Mammary epithelial cell (primary cell): ENCODE measurements around the gene MUTYH.

ENCODE experiments used
- EZH2 ChIP-seq: IDR thresholded peaks from 2 replicates; pipeline ENCODE4 v1.6.1; 2012; ENCODE audit warnings: low read length, inconsistent platforms, borderline replicate concordance
- TF ChIP-seq, protein P1 (sequence below), 2 donors: IDR thresholded peaks in 1 of 2; conservative IDR thresholded peaks in 1 of 2; 2 replicates each; pipeline ENCODE4 v1.5.1; 2011 to 2012; ENCODE audit warnings: inconsistent platforms in 2 of 2, low read length in 2 of 2, mild to moderate bottlenecking in 2 of 2, control low read depth in 1 of 2, low read depth in 1 of 2; ENCODE audit not compliant: insufficient read depth in 1 of 2; ENCODE audit errors: extremely low read depth in 1 of 2

DNA sequence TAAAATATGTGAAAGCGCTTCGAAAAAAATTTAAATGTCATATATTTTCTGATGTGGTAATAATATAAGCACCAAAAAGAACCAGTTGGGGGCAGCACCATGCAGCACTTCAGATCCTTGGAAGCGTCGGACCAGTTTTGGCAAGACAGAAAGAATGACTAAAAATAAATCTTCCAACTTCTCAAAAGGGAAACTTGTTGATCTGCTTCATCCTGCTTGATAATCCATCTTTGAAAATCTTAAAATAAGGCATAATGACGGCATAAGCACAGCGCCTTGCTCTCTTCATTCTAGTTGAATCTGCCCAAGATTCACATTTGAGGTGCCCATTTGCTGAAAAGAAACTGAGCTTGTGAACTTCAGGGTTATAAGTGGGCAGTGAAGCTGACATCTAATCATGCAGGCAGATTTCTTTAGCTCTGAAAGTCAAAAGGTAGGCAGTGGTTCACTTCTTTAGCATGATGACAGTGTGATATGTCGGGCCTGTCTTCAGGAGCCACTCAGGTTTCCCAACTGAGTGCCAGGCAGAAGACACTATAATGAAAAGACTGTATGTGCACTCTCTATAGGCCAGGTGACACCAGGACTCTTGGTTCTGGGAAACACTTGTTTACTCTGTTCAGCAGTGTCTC lies 19.8 kb upstream of the MUTYH start:
- TF ChIP-seq, protein P1, sequence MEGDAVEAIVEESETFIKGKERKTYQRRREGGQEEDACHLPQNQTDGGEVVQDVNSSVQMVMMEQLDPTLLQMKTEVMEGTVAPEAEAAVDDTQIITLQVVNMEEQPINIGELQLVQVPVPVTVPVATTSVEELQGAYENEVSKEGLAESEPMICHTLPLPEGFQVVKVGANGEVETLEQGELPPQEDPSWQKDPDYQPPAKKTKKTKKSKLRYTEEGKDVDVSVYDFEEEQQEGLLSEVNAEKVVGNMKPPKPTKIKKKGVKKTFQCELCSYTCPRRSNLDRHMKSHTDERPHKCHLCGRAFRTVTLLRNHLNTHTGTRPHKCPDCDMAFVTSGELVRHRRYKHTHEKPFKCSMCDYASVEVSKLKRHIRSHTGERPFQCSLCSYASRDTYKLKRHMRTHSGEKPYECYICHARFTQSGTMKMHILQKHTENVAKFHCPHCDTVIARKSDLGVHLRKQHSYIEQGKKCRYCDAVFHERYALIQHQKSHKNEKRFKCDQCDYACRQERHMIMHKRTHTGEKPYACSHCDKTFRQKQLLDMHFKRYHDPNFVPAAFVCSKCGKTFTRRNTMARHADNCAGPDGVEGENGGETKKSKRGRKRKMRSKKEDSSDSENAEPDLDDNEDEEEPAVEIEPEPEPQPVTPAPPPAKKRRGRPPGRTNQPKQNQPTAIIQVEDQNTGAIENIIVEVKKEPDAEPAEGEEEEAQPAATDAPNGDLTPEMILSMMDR (conservative IDR thresholded peaks at IDR 0.05 in 1 of 2, IDR thresholded peaks at IDR 0.05 in 1 of 2; ENCODE audit: extremely low read depth in 1 of 2, insufficient read depth in 1 of 2, low read depth in 1 of 2, low read length in 2 of 2): peak; percentile 55 to 59
- no peak for TF ChIP-seq EZH2
